ENCODE measurements around the gene EEF1G.
"Not testable (repeated sequence)": the region's sequence is repeated elsewhere in the genome, so short reads cannot be mapped to it uniquely, and the experiment has no call there.

Gene EEF1G

DNA sequence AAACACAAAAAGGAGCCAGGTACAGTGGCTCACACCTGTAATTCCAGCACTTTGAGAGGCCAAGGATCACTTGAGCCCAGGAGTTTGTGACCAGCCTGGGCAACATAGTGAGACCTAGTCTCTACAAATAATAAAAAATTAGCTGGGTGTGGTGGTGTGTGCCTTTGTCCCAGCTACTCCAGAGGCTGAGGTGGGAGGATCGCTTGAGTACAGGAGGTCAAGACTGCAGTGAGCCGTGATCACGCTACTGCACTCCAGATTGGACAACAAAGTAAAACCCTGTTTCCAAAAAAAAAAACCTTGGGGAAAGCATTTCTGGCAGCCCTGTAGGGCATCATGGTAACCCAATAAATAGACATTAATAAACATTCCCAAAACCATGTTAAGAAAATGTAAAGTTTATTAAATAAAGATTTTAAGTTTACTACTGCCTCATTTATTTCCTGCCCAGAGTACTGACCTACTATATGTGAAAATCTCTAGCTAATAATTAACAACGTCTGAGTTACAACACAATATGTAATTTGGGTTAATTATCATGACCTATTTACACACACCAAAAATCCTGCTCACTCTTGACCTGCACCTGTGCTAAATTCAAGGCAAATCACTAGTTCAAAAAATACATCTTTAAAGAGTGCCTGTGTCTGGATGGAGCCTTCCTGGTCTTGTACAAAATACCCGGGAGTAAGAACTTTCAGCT, 8.4 kb downstream of the EEF1G start:
- no peak overlapping the region for H3K4me3 ChIP-seq (ENCODE audit: low read depth, low read length)
- TF ChIP-seq, protein P1, sequence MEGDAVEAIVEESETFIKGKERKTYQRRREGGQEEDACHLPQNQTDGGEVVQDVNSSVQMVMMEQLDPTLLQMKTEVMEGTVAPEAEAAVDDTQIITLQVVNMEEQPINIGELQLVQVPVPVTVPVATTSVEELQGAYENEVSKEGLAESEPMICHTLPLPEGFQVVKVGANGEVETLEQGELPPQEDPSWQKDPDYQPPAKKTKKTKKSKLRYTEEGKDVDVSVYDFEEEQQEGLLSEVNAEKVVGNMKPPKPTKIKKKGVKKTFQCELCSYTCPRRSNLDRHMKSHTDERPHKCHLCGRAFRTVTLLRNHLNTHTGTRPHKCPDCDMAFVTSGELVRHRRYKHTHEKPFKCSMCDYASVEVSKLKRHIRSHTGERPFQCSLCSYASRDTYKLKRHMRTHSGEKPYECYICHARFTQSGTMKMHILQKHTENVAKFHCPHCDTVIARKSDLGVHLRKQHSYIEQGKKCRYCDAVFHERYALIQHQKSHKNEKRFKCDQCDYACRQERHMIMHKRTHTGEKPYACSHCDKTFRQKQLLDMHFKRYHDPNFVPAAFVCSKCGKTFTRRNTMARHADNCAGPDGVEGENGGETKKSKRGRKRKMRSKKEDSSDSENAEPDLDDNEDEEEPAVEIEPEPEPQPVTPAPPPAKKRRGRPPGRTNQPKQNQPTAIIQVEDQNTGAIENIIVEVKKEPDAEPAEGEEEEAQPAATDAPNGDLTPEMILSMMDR (IDR thresholded peaks at IDR 0.05; ENCODE audit: low read depth, low read length, missing control alignments): no peak
- DNase-seq (ENCODE audit: low read depth): no peak

DNA sequence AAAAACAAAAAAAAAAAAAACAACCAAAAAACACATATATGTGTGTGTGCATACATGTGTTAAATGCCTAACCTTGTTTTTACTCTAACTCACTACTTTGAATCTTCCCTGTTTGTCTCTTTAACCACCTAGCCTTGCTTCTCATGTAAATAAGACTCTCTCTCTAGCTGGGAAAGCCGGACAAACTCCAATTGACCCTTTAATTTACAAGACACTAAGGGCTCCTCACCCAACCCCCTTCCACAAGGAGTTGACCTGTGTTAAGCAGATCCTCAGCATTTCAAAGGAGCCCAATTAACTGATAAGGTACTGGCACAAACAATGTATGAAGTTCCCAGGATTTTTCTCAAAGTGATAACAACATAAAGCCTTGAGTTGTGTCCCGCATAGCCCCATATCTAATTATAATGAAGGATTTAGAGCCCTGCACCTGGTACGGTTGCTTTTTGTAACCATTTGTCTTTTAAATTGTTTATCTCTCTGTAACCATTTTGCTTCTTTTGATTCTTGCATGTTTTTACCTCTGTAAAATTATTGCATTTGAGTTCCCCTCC, 11.9 kb downstream of the EEF1G start:
- H3K4me3 ChIP-seq (ENCODE audit: low read depth, low read length): not testable (repeated sequence)

DNA sequence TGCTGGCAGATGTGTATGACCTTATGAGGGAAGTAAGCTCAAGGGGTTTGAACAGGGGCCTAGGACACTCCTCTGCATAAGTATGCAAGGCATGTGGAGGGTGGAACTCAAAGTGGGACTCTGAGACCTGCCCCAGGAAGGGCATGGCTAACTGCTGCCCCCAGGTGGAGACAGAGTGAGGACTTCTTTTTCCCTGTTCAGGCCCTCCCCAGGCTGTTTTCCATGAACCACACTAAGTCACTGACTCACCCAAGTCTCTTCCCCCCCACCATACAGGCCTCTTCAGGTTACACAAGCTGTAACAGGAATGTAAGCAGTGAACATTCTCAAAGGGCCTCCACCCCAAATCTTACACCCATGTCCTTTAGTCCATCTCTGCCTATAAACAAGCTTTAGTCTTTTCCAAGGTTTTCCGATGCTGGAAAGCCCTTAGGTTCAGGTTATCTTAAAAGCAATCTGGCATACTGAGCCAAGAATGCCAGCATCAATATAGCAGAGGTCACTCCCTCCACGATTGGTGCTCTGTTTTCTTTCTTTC, 13.1 kb downstream of the EEF1G start:
- no peak for DNase-seq (ENCODE audit: low read depth)
- TF ChIP-seq, protein P1 (IDR thresholded peaks at IDR 0.05; ENCODE audit: low read depth, low read length, missing control alignments): peak; percentile 72
- no peak overlapping the region for H3K4me3 ChIP-seq (ENCODE audit: low read depth, low read length)

More for the DNA sequence above, 11.9 kb downstream of the EEF1G start:
- not testable (repeated sequence) for DNase-seq (ENCODE audit: low read depth)

DNA sequence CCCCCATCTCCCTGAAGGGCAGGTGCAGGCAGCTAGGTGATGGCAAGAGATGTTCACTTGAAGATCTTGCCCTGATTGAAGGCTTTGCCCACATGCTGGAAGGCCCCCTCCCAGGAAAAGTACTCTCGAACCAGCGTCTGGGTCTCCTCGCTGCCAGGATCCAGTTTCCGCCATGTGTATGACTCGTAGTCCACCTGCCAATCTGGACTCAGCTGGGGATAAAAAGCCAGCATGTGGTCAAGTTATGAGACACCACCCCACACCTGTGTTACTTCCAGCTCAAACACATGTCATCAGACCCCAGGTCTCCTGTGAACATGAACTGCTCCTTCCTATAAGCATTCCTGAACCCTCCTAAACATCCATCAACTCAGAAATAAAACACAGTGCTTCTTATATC, 14.1 kb downstream of the EEF1G start:
- not testable (repeated sequence) for DNase-seq (ENCODE audit: low read depth); H3K4me3 ChIP-seq (ENCODE audit: low read depth, low read length)

DNA sequence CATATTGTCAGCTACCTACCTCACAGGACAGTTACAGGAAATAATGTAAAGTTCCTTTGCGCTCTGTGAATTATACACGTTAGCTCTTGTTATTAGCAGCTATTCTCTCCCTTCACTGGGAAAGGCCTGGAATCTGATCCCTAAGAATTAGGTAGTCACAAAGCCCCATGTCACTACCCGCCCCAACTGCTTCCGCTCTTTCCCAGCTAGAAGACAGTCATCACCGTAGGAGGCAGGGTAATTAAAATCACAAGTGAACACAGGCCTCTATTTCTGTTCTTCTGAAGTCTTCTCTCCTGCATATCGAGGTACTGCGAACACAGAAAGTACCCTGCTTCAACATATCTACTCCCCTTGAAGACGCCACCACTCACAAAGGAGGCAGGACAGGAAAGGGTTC, 14.5 kb downstream of the EEF1G start:
- TF ChIP-seq, protein P1 (IDR thresholded peaks at IDR 0.05; ENCODE audit: low read depth, low read length, missing control alignments): no peak
- DNase-seq (ENCODE audit: low read depth): no peak
- H3K4me3 ChIP-seq (ENCODE audit: low read depth, low read length): no peak overlapping the region

DNA sequence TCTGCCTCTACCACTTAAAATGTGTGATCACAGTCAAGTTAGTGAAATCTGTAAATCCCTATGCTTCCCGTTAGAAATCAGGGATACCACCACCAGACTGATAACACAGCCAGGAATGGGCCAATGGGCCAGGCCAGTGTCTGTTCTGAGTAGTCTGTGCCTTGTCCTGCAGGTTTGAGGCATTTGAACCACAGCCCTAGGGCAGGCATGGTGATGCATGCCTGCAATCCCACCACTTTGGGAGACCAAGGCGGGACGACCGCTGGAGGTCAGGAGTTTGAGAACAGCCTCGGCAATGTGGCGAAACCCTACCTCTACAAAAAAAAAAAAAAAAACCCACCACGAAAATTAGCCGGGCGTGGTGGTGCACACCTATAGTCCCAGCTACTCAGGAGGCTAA, 15.0 kb downstream of the EEF1G start:
- TF ChIP-seq, protein P1 (IDR thresholded peaks at IDR 0.05; ENCODE audit: low read depth, low read length, missing control alignments): no peak

DNA sequence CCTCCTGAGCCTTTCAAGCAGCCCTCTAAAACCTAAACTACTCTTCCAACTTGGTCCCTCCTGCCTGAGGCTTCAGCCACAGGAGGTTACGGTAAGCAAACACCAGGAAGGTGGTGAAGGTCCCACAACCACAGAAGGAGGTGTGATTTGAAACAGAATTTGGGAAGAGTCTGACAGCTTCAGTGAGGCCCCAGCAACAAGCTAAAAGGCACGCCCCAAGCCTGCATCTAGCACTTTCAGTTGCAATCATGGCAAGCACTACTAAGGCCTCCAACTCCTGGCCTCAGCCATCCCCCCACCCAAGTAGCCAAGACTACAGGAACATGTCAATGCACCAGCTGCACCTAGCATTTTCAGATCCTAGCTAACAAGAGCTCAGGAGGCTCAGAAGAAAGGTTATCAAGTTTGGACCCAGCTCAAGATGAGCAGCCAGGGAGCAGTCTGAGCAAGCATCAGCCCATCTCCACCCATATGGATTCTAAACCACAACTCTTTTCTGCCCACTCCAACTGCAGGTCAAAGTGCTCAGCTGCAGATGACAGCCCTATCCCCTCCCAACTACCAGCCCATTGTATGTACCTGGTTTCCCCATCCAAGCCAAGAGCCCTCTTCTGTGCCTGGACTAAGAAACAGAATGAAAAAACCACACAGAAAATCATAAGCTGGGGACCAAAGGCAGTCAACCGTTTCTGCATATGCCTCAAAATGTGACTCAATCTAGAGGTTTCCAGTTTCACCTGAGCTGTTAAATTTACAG, 16.6 kb downstream of the EEF1G start:
- TF ChIP-seq, protein P1 (IDR thresholded peaks at IDR 0.05; ENCODE audit: low read depth, low read length, missing control alignments): no peak
- H3K4me3 ChIP-seq (ENCODE audit: low read depth, low read length): no peak overlapping the region
- peak; percentile 77 for DNase-seq (ENCODE audit: low read depth)

More for the DNA sequence above, 15.0 kb downstream of the EEF1G start:
- DNase-seq (ENCODE audit: low read depth): no peak
- H3K4me3 ChIP-seq (ENCODE audit: low read depth, low read length): no peak overlapping the region

Measured in GM12864 (cell line).